BE2C (cell line): ENCODE results near the gene ITIH6.

Experiments used
- DNase-seq: peaks from one replicate; pipeline ENCODE4 v3.0.0-alpha.2; 2020
- H3K27me3 ChIP-seq: fragments of 250-450 bp; sonication (Bioruptor Pico); 2 replicates; pipeline ENCODE4 v1.5.1; 2020; ENCODE audit warnings: mild to moderate bottlenecking
- H3K36me3 ChIP-seq: fragments of 250-450 bp; sonication (Bioruptor Pico); 2 replicates; pipeline ENCODE4 v1.5.1; 2020; ENCODE audit warnings: mild to moderate bottlenecking
- H3K4me1 ChIP-seq: fragments of 250-450 bp; sonication (Bioruptor Pico); 2 replicates; pipeline ENCODE4 v1.5.1; 2020
- H3K4me3 ChIP-seq: 2 replicates; pipeline ENCODE4 v1.5.1; 2011; ENCODE audit warnings: low read depth, low read length
- H3K9me3 ChIP-seq: fragments of 250-450 bp; sonication (Bioruptor Pico); 2 replicates; pipeline ENCODE4 v1.5.1; 2020
- CTCF ChIP-seq: IDR thresholded peaks from 2 replicates; pipeline ENCODE4 v1.5.1; 2012; ENCODE audit warnings: mild to moderate bottlenecking, low read depth, low read length

ITIH6 gene

GRCh38 chrX:54721424-54721823 is 76.6 kb downstream of the ITIH6 start:
- no peak for TF ChIP-seq CTCF
- H3K36me3 ChIP-seq = no peaks in the 10 kb centered on the region
- no peak overlapping the region for H3K4me3 ChIP-seq
- DNase-seq = no peak
- H3K4me1 ChIP-seq = no peaks in the 10 kb centered on the region
- H3K27me3 ChIP-seq = no peaks in the 10 kb centered on the region
- H3K9me3 ChIP-seq = no peaks in the 10 kb centered on the region

- Histone ChIP-seq H3K4me3 (no peak overlapping the region), H3K9me3 (no peaks in the 10 kb centered on the region), H3K27me3 (no peaks in the 10 kb centered on the region), H3K4me1 (no peaks in the 10 kb centered on the region), H3K36me3 (no peaks in the 10 kb centered on the region)
- no peak for TF ChIP-seq CTCF
- DNase-seq = no peak
These were observed 82.4 kb downstream of the ITIH6 start for GRCh38 chrX:54715621-54716020.

GRCh38 chrX:54714424-54714823 is 83.6 kb downstream of the ITIH6 start:
- no peak for TF ChIP-seq CTCF
- DNase-seq = no peak
- Histone ChIP-seq H3K4me1 (no peaks in the 10 kb centered on the region), H3K9me3 (no peaks in the 10 kb centered on the region), H3K36me3 (no peaks in the 10 kb centered on the region), H3K4me3 (no peak overlapping the region), H3K27me3 (no peaks in the 10 kb centered on the region)

GRCh38 chrX:54711735-54712134 is 86.3 kb downstream of the ITIH6 start:
- TF ChIP-seq CTCF = no peak
- H3K4me1 ChIP-seq = no peaks in the 10 kb centered on the region
- H3K4me3 ChIP-seq = no peak overlapping the region
- no peaks in the 10 kb centered on the region for H3K36me3 ChIP-seq
- no peaks in the 10 kb centered on the region for H3K9me3 ChIP-seq
- DNase-seq = no peak
- no peaks in the 10 kb centered on the region for H3K27me3 ChIP-seq

DNA sequence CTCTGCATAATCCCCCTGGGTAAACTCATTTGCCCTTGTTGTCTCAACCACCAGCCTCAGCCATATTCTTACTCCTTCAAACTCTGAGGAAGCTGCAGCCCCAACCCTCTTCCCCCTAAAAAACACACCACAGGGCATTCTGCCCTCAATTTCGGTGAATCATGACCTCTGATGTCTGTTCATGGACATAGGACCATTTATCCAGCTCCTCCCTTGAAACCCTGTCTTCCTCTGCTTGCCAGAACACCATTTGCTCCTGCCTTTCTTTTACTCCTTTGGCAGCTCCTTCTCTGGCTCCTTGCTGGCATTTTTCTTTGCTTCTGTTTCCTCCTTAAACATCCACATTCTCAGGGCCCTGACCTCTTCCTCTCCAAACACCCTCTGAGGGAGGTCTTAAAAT is 87.1 kb downstream of the ITIH6 start:
- Histone ChIP-seq H3K4me3 (no peak overlapping the region), H3K9me3 (no peaks in the 10 kb centered on the region), H3K4me1 (no peaks in the 10 kb centered on the region), H3K36me3 (no peaks in the 10 kb centered on the region), H3K27me3 (no peaks in the 10 kb centered on the region)
- no peak for DNase-seq
- TF ChIP-seq CTCF = no peak

DNA sequence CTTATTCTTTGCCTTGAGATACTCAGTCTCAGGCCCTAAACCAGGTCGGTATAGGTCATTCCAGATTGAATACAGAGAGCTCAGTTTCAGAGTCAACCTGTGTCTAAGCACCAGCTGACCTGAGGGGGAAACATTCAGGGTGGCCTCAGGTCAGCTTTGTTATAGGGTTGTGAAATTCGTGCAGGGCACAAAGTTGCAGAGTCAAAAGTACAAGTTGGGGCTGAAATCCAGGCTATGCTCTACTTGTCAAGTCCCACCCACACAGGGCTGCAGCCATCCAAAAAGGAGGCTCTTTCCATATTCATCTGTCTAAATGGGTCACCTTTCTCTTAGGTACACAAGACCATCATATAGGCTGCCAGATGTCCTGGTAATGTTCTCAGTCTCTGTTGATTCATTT is 89.7 kb downstream of the ITIH6 start:
- Histone ChIP-seq H3K4me3 (no peak overlapping the region), H3K4me1 (no peaks in the 10 kb centered on the region), H3K36me3 (no peaks in the 10 kb centered on the region), H3K27me3 (no peaks in the 10 kb centered on the region), H3K9me3 (no peaks in the 10 kb centered on the region)
- TF ChIP-seq CTCF = no peak
- DNase-seq = no peak
